HepG2 (cell line): Measurements from ENCODE around the gene CPE. TPM values are rescaled to one million over a fixed set of nuclear protein-coding genes. Genes with fewer than 3 reads are reported as not detected.

ENCODE experiments used
- ATAC-seq: fragments of 200-7000 bp; cut with Tn5 transposase; 3 replicates; pipeline ENCODE4 v1.9.1; 2020; ENCODE audit warnings: mild to moderate bottlenecking, moderate library complexity
- BruUV-seq: library from RNA; stranded (reverse); fragments of 400-500 nt; replicated peaks from 2 replicates; lab custom pipeline; 2021; lab: Mats Ljungman, UMichigan
- CTCF ChIA-PET: fragments of 300-600 bp; formaldehyde crosslinking; extraction: SDS; loops from one replicate; lab custom pipeline; 2021; ENCODE audit warnings: low total read pairs, inconsistent platforms, low intra/inter-chr PET ratio; lab: Yijun Ruan, JAX
- POLR2A ChIA-PET: fragments of 350-600 bp; sonication (Branson Sonifier 250); formaldehyde crosslinking; loops from one replicate; lab custom pipeline; 2020; ENCODE audit warnings: antibody characterized with exemption, inconsistent platforms; lab: Yijun Ruan, JAX
- DNase-seq: peaks from one replicate; pipeline ENCODE4 v3.0.0-alpha.2; 2015; ENCODE audit warnings: low spot score
- FAIRE-seq: peaks from 3 replicates; lab custom pipeline; 2011; peaks lifted over from hg19 to GRCh38; lab: Jason Lieb, UNC
- H2AFZ ChIP-seq: one replicate; pipeline ENCODE4 v1.6.1; 2011; ENCODE audit warnings: low read length, inconsistent platforms
- H3K27ac ChIP-seq: fragments of 300-600 bp; 3 replicates; pipeline ENCODE4 v1.8.0; 2011; ENCODE audit warnings: mixed run types, mild to moderate bottlenecking, mixed read lengths, low read length, inconsistent platforms; ENCODE audit not compliant: insufficient read depth; ENCODE audit errors: extremely low read length
- H3K27me3 ChIP-seq, 2 experiments: fragments of 200-600 bp in 1 of 2; 2 replicates in 1 of 2; 3 replicates in 1 of 2; pipeline versions ENCODE4 v1.6.0 to v1.8.0; 2011; ENCODE audit warnings: low read length in 2 of 2, mild to moderate bottlenecking in 2 of 2, moderate library complexity in 2 of 2, inconsistent platforms in 1 of 2; ENCODE audit not compliant: insufficient read depth in 2 of 2, control insufficient read depth in 1 of 2
- H3K36me3 ChIP-seq, 2 experiments: fragments of 200-600 bp in 1 of 2; replicated peaks in 1 of 2; 2 replicates in 1 of 2; 3 replicates in 1 of 2; pipeline versions ENCODE4 v1.5.1 to v1.8.0; 2011; ENCODE audit warnings: low read length in 2 of 2, inconsistent platforms in 1 of 2; ENCODE audit not compliant: insufficient read depth in 2 of 2, control insufficient read depth in 1 of 2
- H3K4me1 ChIP-seq: 2 replicates; pipeline ENCODE4 v1.5.1; 2012; ENCODE audit warnings: low read length, inconsistent platforms; ENCODE audit not compliant: insufficient read depth
- H3K4me2 ChIP-seq: 2 replicates; pipeline ENCODE4 v1.6.0; 2011; ENCODE audit warnings: low read depth, low read length, inconsistent platforms
- H3K4me3 ChIP-seq, 3 experiments: fragments of 200-600 bp in 1 of 3; sonication (generic), shearing (Covaris generic) in 1 of 3; replicated peaks in 1 of 3; 2 replicates each; pipeline ENCODE4 v1.5.1; 2011 to 2016; ENCODE audit warnings: low read length in 3 of 3, inconsistent platforms in 2 of 3, low read depth in 2 of 3, mild to moderate bottlenecking in 2 of 3, control low read depth in 1 of 3, mixed read lengths in 1 of 3; ENCODE audit not compliant: insufficient read depth in 1 of 3
- H3K79me2 ChIP-seq: one replicate; pipeline ENCODE4 v1.6.1; 2011; ENCODE audit warnings: low read length, inconsistent platforms; ENCODE audit not compliant: insufficient read depth
- H3K9ac ChIP-seq: 2 replicates; pipeline ENCODE4 v1.6.0; 2011; ENCODE audit warnings: mild to moderate bottlenecking, low read depth, low read length, inconsistent platforms; ENCODE audit not compliant: insufficient read depth
- H3K9me3 ChIP-seq: 2 replicates; pipeline ENCODE4 v1.5.1; 2012; ENCODE audit warnings: mild to moderate bottlenecking, low read length
- H4K20me1 ChIP-seq: 2 replicates; pipeline ENCODE4 v1.6.0; 2011; ENCODE audit warnings: inconsistent platforms, mild to moderate bottlenecking, low read length, moderate library complexity; ENCODE audit not compliant: insufficient read depth
- CBX1 ChIP-seq: IDR thresholded peaks from one replicate; pipeline ENCODE4 v1.6.1; 2016; ENCODE audit warnings: antibody characterized with exemption, low read depth
- CHD4 ChIP-seq: fragments of 200-600 bp; sonication (generic); IDR thresholded peaks from 2 replicates; pipeline ENCODE4 v1.7.0; 2017; ENCODE audit warnings: mild to moderate bottlenecking, low read length, borderline replicate concordance
- FOSL1 ChIP-seq: sonication (generic); formaldehyde crosslinking; IDR thresholded peaks from 2 replicates; pipeline ENCODE4 v1.9.0; 2021; ENCODE audit warnings: missing genetic modification reagents, borderline replicate concordance
- NFYB ChIP-seq: sonication (generic); formaldehyde crosslinking; IDR thresholded peaks from 2 replicates; pipeline ENCODE4 v1.4.0; 2020; ENCODE audit warnings: missing genetic modification reagents
- SETDB1 ChIP-seq: sonication (generic); formaldehyde crosslinking; IDR thresholded peaks from 2 replicates; pipeline ENCODE4 v1.5.1; 2020; ENCODE audit warnings: missing genetic modification reagents, mild to moderate bottlenecking, borderline replicate concordance
- SMAD1 ChIP-seq: sonication (generic); formaldehyde crosslinking; IDR thresholded peaks from 2 replicates; pipeline ENCODE4 v1.4.0; 2020; ENCODE audit warnings: missing genetic modification reagents, low read depth, mild to moderate bottlenecking, borderline replicate concordance
- ZNF230 ChIP-seq: sonication (generic); formaldehyde crosslinking; IDR thresholded peaks from 2 replicates; pipeline ENCODE4 v1.4.0; 2020; ENCODE audit warnings: mild to moderate bottlenecking, missing genetic modification reagents
- ZNF512 ChIP-seq: sonication (generic); formaldehyde crosslinking; IDR thresholded peaks from 2 replicates; pipeline ENCODE4 v1.4.0; 2020; ENCODE audit warnings: mild to moderate bottlenecking, missing genetic modification reagents
- ZNF557 ChIP-seq: sonication (generic); formaldehyde crosslinking; IDR thresholded peaks from 2 replicates; pipeline ENCODE4 v1.4.0; 2020; ENCODE audit warnings: missing genetic modification reagents
- ZSCAN30 ChIP-seq: sonication (generic); formaldehyde crosslinking; IDR thresholded peaks from 2 replicates; pipeline ENCODE4 v1.5.0; 2020; ENCODE audit warnings: mild to moderate bottlenecking, missing genetic modification reagents
- WGBS: methylation state at CpG from one replicate; pipeline ENCODE4 v1.1.6; 2017; ENCODE audit warnings: low lambda C conversion rate; 5-methylcytosine and 5-hydroxymethylcytosine counted together
- in situ Hi-C: cut with HindIII; loops from 2 replicates; pipeline ENCODE4 v1.10.0; 2017; ENCODE audit warnings: low pct_unique_long_range_greater_than_20kb; ENCODE audit not compliant: extremely low pct_ligation_motif_present
- intact Hi-C: fragments of 100-400 bp; cut with micrococcal nuclease; formaldehyde crosslinking; loops from one replicate; pipeline ENCODE4 v1.10.0; 2022; ENCODE audit not compliant: unreplicated experiment
- polyA plus RNA-seq, 8 experiments: library from polyadenylated mRNA; depleted of rRNA in 3 of 8; stranded (reverse) in 7 of 8; unstranded in 1 of 8; fragments of >200 nt; fragmentation: Illumina TruSeq in 4 of 8; extraction: Trizol in 4 of 8; gene quantifications; 2 replicates each; pipeline versions ENCODE4 v1.2.1 to v1.2.3, GENCODE V29; 2011 to 2016; ENCODE audit warnings: low read depth in 4 of 8, missing spikeins in 1 of 8, mixed read lengths in 1 of 8; ENCODE audit not compliant: insufficient read depth in 1 of 8
- total RNA-seq, 5 experiments: library from RNA; depleted of rRNA; stranded (reverse); fragments of >200 nt; fragmentation: Illumina TruSeq; extraction: Trizol; gene quantifications; 2 replicates each; pipeline ENCODE4 v1.2.3, GENCODE V29; 2016; ENCODE audit warnings: low read depth in 1 of 5
- TF ChIP-seq, protein P1 (sequence below): sonication (generic); formaldehyde crosslinking; IDR thresholded peaks from 2 replicates; pipeline ENCODE4 v1.8.1; 2023; ENCODE audit warnings: mild to moderate bottlenecking, inconsistent platforms, moderate library complexity, missing genetic modification reagents, borderline replicate concordance

Gene CPE
- total and polyA plus RNA-seq, 2 of the 13 experiments (the other 11 are each of a cell fraction or from before 2014, with no cell fraction given), result 268 to 852 TPM

- Histone ChIP-seq H3K9ac (no peak overlapping the region), H3K36me3 (no peaks in the 10 kb centered on the region), H4K20me1 (no peaks in the 10 kb centered on the region), H3K4me2 (no peak overlapping the region), H3K27me3 (no peaks in the 10 kb centered on the region; a peak in 1 of 5 replicates), H2AFZ (no peak overlapping the region), H3K4me3 (no peak overlapping the region), H3K79me2 (no peaks in the 10 kb centered on the region), H3K27ac (no peak overlapping the region), H3K4me1 (no peaks in the 10 kb centered on the region), H3K9me3 (no peaks in the 10 kb centered on the region)
- FAIRE-seq (no peak), ATAC-seq (no peak), DNase-seq (no peak)
- no TSS peak for BruUV-seq
- ChIA-PET POLR2A (no interaction called here), CTCF (no interaction called here)
- intact Hi-C loops, result no loop called here
- 9% methylated on average over 4 of the region's 4 CpGs for WGBS
- TF ChIP-seq FOSL1 (no peak), ZSCAN30 (CRISPR knock-in tag) (no peak), SETDB1 (CRISPR knock-in tag) (no peak), ZNF230 (CRISPR knock-in tag) (no peak), ZNF512 (CRISPR knock-in tag) (no peak), SMAD1 (CRISPR knock-in tag) (no peak), ZNF557 (CRISPR knock-in tag) (no peak), CHD4 (no peak), CBX1 (no peak), NFYB (no peak)
- TF ChIP-seq, protein P1, sequence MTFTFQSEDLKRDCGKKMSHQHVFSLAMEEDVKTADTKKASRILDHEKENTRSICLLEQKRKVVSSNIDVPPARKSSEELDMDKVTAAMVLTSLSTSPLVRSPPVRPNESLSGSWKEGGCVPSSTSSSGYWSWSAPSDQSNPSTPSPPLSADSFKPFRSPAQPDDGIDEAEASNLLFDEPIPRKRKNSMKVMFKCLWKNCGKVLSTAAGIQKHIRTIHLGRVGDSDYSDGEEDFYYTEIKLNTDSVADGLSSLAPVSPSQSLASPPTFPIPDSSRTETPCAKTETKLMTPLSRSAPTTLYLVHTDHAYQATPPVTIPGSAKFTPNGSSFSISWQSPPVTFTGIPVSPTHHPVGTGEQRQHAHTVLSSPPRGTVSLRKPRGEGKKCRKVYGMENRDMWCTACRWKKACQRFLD (CRISPR knock-in tag), result no peak
- in situ Hi-C loops, result no loop called here
These were observed 154.2 kb downstream of the CPE start for GRCh38 chr4:165532976-165533375.
